GM12878 (cell line): ENCODE results near the gene UBE3C. TPM values are rescaled to one million over a fixed set of nuclear protein-coding genes. Genes with fewer than 3 reads are reported as not detected.

Experiments used
- ATAC-seq: fragments of 200-7000 bp; cut with Tn5 transposase; 3 replicates; pipeline ENCODE4 v1.9.1; 2020; ENCODE audit warnings: mild to moderate bottlenecking, moderate library complexity
- BruUV-seq: library from RNA; stranded (reverse); fragments of 400-500 nt; replicated peaks from 2 replicates; lab custom pipeline; 2021; lab: Mats Ljungman, UMichigan
- CTCF ChIA-PET: fragments of 300-600 bp; sonication (Branson Sonifier 250); formaldehyde crosslinking; extraction: SDS; loops from one replicate; lab custom pipeline; 2021; ENCODE audit warnings: inconsistent platforms; lab: Yijun Ruan, JAX
- POLR2A ChIA-PET: fragments of 350-600 bp; formaldehyde crosslinking; extraction: SDS; loops from one replicate; lab custom pipeline; 2021; ENCODE audit warnings: inconsistent platforms; lab: Charles Lee
- RAD21 ChIA-PET: fragments of 300-600 bp; sonication (Branson Sonifier 250); formaldehyde crosslinking; loops from one replicate; lab custom pipeline; 2023; ENCODE audit warnings: antibody characterized with exemption; ENCODE audit not compliant: unreplicated experiment; lab: Charles Lee
- SMC1A ChIA-PET: fragments of 300-600 bp; sonication (Branson Sonifier 250); formaldehyde crosslinking; loops from one replicate; lab custom pipeline; 2023; ENCODE audit not compliant: unreplicated experiment, uncharacterized antibody; lab: Charles Lee
- DNase-seq: peaks from one replicate; pipeline ENCODE4 v3.0.0-alpha.2; 2011; ENCODE audit warnings: low read depth, low spot score
- FAIRE-seq: peaks from 3 replicates; lab custom pipeline; 2011; peaks lifted over from hg19 to GRCh38; lab: Jason Lieb, UNC
- H2AFZ ChIP-seq: 2 replicates; pipeline ENCODE4 v1.6.0; 2011; ENCODE audit warnings: low read depth, low read length, control low read depth; ENCODE audit not compliant: control insufficient read depth
- H3K27ac ChIP-seq: 2 replicates; pipeline ENCODE4 v1.5.1; 2011; ENCODE audit warnings: control low read depth; ENCODE audit not compliant: control insufficient read depth, insufficient read depth
- H3K27me3 ChIP-seq, 2 experiments: replicated peaks in 1 of 2; 2 replicates each; pipeline versions ENCODE4 v1.6.0 to v1.6.1; 2011; ENCODE audit warnings: low read length in 1 of 2; ENCODE audit not compliant: control insufficient read depth in 2 of 2, insufficient read depth in 2 of 2
- H3K36me3 ChIP-seq, 2 experiments: 2 replicates each; pipeline ENCODE4 v1.5.1; 2011; ENCODE audit warnings: low read length in 1 of 2; ENCODE audit not compliant: control insufficient read depth in 2 of 2, insufficient read depth in 2 of 2
- H3K4me1 ChIP-seq: 2 replicates; pipeline ENCODE4 v1.6.1; 2011; ENCODE audit warnings: mild to moderate bottlenecking, low read length, moderate library complexity, mixed read lengths; ENCODE audit not compliant: control insufficient read depth, insufficient read depth
- H3K4me2 ChIP-seq: 2 replicates; pipeline ENCODE4 v1.6.0; 2011; ENCODE audit warnings: control low read depth; ENCODE audit not compliant: control insufficient read depth, insufficient read depth
- H3K4me3 ChIP-seq: fragments of 200-600 bp; sonication (generic); 2 replicates; pipeline ENCODE4 v1.5.1; 2016
- H3K79me2 ChIP-seq: 2 replicates; pipeline ENCODE4 v1.6.0; 2011; ENCODE audit warnings: low read length; ENCODE audit not compliant: control insufficient read depth, insufficient read depth
- H3K9ac ChIP-seq: 2 replicates; pipeline ENCODE4 v1.8.0; 2011; ENCODE audit warnings: low read length, control low read depth, mixed read lengths; ENCODE audit not compliant: control insufficient read depth, insufficient read depth
- H3K9me3 ChIP-seq: replicated peaks from 3 replicates; pipeline ENCODE4 v1.5.1; 2011; ENCODE audit warnings: mild to moderate bottlenecking, low read length; ENCODE audit not compliant: control insufficient read depth, insufficient read depth
- H4K20me1 ChIP-seq: 2 replicates; pipeline ENCODE4 v1.6.0; 2011; ENCODE audit not compliant: control insufficient read depth, insufficient read depth
- KDM1A ChIP-seq: fragments of 200-600 bp; sonication (generic); IDR thresholded peaks from 2 replicates; pipeline ENCODE4 v1.6.1; 2016; ENCODE audit warnings: borderline replicate concordance
- MEF2A ChIP-seq: IDR thresholded peaks from 2 replicates; pipeline ENCODE4 v1.6.1; 2011; ENCODE audit warnings: low read depth, mild to moderate bottlenecking, low read length, moderate library complexity; ENCODE audit not compliant: insufficient read depth
- NFIC ChIP-seq: IDR thresholded peaks from 2 replicates; pipeline ENCODE4 v1.6.1; 2012; ENCODE audit warnings: low read depth, mild to moderate bottlenecking, inconsistent platforms, low read length, moderate library complexity
- SREBF2 ChIP-seq: IDR thresholded peaks from 2 replicates; pipeline ENCODE4 v1.6.1; 2012; ENCODE audit warnings: mild to moderate bottlenecking, low read length
- SUZ12 ChIP-seq: fragments of 200-600 bp; sonication (generic); IDR thresholded peaks from one replicate; pipeline ENCODE4 v1.6.1; 2018; ENCODE audit warnings: antibody characterized with exemption, mild to moderate bottlenecking; ENCODE audit not compliant: unreplicated experiment
- ZBTB40 ChIP-seq: fragments of 450-650 bp; IDR thresholded peaks from 2 replicates; pipeline ENCODE4 v1.6.1; 2016; ENCODE audit warnings: mild to moderate bottlenecking, moderate library complexity, borderline replicate concordance
- ZNF622 ChIP-seq: fragments of 450-650 bp; IDR thresholded peaks from 2 replicates; pipeline ENCODE4 v1.6.1; 2017; ENCODE audit warnings: mild to moderate bottlenecking, inconsistent platforms
- WGBS: methylation state at CpG from one replicate; pipeline ENCODE4 v1.1.6; 2016; ENCODE audit warnings: low lambda C conversion rate; ENCODE audit not compliant: insufficient replicate concordance, insufficient coverage; ENCODE audit errors: missing lambda C conversion rate; 5-methylcytosine and 5-hydroxymethylcytosine counted together
- in situ Hi-C: fragments of 300-500 bp; cut with MboI; formaldehyde crosslinking; loops from 9 replicates; pipeline ENCODE4 v1.14.3; 2018; ENCODE audit warnings: mixed read lengths
- intact Hi-C: fragments of 100-400 bp; cut with micrococcal nuclease; formaldehyde crosslinking; loops from one replicate; pipeline ENCODE4 v1.14.2; 2022; ENCODE audit not compliant: unreplicated experiment
- polyA plus RNA-seq, 11 experiments: library from polyadenylated mRNA; depleted of rRNA in 4 of 11; unstranded in 6 of 11; stranded (reverse) in 5 of 11; fragments of >200 nt; fragmentation: Nextera tagmentation in 4 of 11; fragmentation: Illumina TruSeq in 1 of 11; extraction: Ambion mirVana in 4 of 11; extraction: Trizol in 1 of 11; gene quantifications; 1 replicate in 1 of 11; 2 replicates in 10 of 11; pipeline versions ENCODE4 v1.2.1 to v1.2.3, GENCODE V29; 2011 to 2016; ENCODE audit warnings: inconsistent platforms in 2 of 11, missing spikeins in 2 of 11, low read depth in 1 of 11
- total RNA-seq, 4 experiments: library from RNA; depleted of rRNA in 3 of 4; stranded (reverse); fragments of >200 nt in 3 of 4; fragmentation: Illumina TruSeq in 1 of 4; extraction: Trizol in 1 of 4; gene quantifications; 2 replicates each; pipeline versions ENCODE4 v1.2.1 to v1.2.3, GENCODE V29; 2013 to 2021

UBE3C gene
- total and polyA plus RNA-seq, 10 of the 15 experiments (the other 5 are each of a cell fraction or from before 2014, with no cell fraction given), result 7.9 to 65.9 (median 45.2) TPM

DNA sequence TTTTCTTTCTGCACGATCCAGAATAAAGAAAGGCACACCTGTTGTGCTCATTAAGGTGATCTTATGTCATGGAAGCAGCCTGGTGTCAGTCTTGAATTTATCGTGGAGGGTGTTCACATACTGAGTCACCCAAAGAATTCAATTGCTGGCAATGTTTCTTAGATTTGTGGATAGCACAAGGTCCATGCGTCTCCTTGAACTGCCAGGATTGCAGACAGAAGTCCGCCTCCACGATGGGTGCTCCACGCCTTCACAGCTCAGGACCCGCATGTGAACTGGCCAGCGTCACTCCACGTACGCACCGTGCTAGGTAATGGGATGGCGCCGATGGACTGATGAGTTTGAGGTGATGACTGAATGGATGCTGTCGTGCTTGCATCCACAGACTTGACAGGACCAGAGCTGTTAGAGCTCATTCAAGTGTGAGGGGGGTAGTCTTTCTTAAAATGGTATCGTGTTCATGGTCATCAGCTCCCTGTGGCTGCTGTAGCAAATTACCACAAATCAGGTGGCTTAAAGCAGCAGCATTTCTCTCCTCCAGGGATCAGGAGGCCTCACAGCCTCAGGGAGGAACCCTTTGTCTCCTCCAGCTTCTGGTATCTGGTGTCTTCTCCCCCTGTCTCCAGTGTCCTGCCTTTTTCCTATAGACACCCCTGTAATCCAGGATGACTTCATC, 132.7 kb downstream of the UBE3C start:
- ChIA-PET CTCF (interaction anchor here (4.3 kb wide), 1 partner anchor 68 kb away, joined by 27 read pairs; no protein-coding TSS in a partner anchor), POLR2A (no interaction called here), SMC1A (interaction anchor here (0.9 kb wide), 1 partner anchor 300 kb away, joined by 3 read pairs; no protein-coding TSS in a partner anchor), RAD21 (no interaction called here)
- no peak for TF ChIP-seq NFIC
- TF ChIP-seq ZNF622, result no peak
- no peak for TF ChIP-seq MEF2A
- no peak for TF ChIP-seq KDM1A
- TF ChIP-seq SUZ12, result no peak
- no peak for TF ChIP-seq ZBTB40
- TF ChIP-seq SREBF2, result no peak
- Histone ChIP-seq H3K4me2 (no peak overlapping the region), H3K9ac (no peak overlapping the region), H3K27me3 (no peaks in the 10 kb centered on the region), H4K20me1 (no peaks in the 10 kb centered on the region), H3K9me3 (no peaks in the 10 kb centered on the region), H2AFZ (no peak overlapping the region), H3K36me3 (peaks cover 1 to 22% of the 10 kb centered on the region in 2 experiments), H3K79me2 (no peaks in the 10 kb centered on the region), H3K4me3 (no peak overlapping the region), H3K27ac (no peak overlapping the region), H3K4me1 (no peaks in the 10 kb centered on the region)
- DNase-seq (no peak), ATAC-seq (no peak), FAIRE-seq (no peak)
- intact Hi-C loops (no loop called here), in situ Hi-C loops (loop anchor here (5.0 to 25.0 kb wide), 2 partner anchors 299 to 1459 kb away; partner anchors contain the start of gene SHH)
- 86% methylated on average over 15 of the region's 15 CpGs for WGBS
- BruUV-seq, result no TSS peak
